Left hindlimb (tissue), 1 donor: ENCODE results near the gene AKAP7.
"Not testable (repeated sequence)": the region's sequence is repeated elsewhere in the genome, so short reads cannot be mapped to it uniquely, and the experiment has no call there.

Source experiments
- DNase-seq: peaks from one replicate; pipeline ENCODE4 v3.0.0-alpha.2; 2018

AKAP7 gene

DNA sequence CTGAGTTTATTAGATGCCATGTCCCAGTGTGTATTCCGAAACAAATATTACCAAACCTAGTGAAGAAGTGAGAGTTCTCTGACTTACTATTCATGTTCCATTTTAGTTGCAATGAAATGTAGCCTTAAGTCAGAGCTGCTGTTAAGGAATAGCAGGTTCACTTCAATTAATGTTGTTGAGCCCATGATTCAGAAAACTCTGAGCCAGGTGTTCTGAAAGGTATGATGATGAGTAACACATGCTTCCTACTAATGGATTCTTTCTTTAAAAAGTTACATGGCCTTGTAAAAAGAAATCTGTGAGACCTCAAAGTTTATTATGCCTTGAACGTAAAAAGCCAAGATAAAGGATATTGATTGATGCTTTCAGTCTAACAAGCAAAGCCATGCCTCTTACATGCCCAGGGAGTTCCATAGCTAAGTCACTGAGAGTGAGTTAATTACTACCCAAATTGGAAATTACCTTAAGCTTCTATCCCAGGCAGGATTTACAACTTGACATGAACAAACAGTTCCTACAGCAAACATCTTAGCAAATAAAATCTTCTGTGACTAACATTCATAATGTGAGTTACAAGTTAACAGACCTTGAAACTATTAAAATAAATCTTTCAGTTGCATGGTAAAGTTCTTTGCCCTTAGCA lies 122.9 kb downstream of the AKAP7 start:
- DNase-seq = no peak

DNA sequence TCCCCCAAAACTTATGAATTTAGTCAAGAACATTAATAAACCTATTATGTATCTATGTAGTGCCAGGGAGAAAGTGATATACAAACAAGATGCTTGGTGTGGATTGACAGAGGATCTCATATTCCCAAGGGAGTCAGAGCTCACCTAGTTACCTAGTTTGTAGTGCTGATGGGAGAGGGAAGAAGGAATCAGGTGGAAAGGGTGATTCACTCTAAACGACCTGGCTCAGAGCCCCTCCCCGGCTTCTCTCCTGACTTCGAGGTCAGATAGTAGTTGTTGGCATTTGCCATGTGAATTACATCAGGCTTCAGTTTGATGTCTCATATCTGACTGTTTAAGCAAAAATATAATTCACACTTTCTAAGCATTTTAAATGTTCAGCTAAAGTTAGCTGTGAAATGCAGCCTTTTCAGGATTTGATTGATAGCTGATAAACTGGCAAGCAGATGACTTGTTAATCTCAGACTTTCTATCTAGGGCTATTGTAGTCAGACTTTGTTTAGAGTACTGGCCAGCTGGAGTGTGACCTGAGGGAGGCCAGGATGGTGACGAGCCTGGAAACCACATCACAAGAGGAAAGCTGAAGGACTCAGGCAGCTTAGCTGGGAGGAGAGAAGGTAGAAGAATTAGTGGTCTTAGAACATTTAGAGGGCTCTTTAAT lies 123.7 kb downstream of the AKAP7 start:
- DNase-seq = no peak

DNA sequence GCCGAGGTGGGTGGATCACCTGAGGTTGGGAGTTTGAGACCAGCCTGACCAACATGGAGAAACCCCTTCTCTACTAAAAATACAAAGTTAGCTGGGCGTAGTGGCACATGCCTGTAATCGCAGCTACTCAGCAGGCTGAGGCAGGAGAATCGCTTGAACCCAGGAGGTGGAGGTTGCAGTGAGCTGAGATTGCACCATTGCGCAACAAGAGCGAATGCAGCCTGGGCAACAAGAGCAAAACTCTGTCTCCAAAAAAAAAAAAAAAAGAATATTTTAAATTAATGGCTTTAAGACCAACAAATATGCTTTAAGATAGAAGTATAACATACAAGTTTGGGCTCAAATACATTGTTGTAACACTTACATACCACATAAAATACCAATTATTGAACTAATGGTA lies 125.7 kb downstream of the AKAP7 start:
- not testable (repeated sequence) for DNase-seq

DNA sequence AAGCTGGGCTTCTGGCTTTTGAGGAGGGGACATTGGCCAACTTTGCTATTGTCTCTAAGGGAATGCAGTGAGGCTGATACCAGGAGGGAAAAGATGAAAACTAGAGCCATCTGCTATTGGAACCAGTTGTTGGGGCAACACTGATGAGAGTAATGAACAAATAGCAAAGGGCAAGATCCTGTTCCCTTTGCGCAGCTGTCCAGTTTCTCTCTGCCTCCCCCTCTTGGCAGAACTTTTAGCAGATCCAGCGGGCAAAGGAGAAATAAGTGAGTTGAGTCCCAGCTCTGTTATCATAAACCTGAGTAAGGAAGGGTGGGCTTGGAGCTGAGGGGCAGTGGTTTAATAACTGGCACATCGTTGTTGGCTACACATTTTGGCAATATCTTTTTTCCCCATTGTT lies 126.8 kb downstream of the AKAP7 start:
- no peak for DNase-seq

DNA sequence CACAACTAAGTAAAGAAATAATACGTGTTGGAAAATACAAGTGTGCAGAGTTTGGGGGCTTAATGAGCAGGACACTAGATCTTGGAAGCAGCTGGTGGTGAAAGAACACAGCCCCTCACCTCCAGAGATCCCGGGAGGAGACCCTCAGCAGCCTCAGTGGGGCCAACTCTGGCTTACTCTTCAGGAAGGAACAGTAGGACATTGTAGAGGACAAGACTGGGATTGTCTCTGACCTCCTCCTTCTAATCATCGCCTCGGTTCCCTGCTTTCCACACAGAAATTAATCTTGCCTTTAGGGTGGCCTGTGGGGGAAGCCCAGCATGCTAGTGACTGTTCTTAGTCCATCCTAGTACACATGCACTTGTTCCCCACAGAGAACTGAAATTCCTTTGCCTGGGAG lies 130.7 kb downstream of the AKAP7 start:
- DNase-seq = no peak

DNA sequence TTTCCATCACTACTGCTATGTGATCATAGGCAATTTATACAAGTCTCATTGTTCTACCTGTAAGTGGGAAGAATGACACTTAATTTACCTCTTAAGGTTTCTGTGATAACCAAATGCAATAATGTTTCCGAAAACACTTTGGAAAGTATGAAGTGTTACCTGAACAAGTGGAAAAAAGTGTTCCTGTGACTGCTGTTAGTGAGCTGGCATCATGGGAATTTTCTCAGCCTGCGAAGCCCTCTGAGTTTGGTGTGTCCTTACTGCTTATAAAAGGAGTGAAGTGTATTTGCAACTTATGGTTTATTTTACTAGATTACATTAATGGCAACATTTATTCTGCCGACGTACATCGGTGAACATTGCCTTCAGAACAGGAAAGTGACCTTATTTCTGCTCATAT lies 133.0 kb downstream of the AKAP7 start:
- no peak for DNase-seq

DNA sequence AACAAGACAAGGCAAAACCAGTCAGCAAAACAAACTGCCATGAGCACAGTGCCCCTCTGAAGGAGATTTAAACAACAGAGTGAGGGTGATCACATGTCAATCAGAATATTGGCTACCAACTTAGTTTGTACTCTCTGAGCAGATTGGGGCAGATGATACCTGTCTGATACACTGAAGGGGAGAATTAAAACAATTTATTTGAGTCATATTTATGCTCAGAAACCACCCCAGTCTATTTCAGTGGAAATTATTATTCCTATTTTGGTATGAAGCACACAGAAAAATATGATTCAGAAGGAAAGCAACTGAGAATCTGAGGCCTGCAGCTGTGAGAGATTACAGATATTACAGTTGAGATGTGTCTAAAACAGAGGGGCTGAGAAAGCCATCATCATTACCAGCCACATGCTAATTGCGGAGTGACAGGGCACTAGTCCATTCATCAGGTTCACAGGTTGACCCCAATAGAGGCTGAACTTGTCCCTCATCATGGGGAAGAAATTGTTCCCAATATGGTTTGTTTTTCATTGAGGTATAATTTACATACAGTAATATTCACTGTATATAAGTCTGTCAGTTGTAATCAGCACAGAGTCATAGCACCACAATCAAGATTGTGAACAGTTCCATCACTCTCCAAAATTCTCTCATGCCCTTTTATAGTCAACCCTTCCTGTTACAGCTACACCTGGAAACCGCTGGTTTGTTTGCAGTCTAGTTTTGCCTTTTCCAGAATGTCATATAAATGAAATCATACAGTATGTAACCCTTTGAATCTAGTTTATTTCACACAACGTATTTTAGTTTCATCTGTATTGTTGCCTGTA lies 134.5 kb downstream of the AKAP7 start:
- DNase-seq = no peak

DNA sequence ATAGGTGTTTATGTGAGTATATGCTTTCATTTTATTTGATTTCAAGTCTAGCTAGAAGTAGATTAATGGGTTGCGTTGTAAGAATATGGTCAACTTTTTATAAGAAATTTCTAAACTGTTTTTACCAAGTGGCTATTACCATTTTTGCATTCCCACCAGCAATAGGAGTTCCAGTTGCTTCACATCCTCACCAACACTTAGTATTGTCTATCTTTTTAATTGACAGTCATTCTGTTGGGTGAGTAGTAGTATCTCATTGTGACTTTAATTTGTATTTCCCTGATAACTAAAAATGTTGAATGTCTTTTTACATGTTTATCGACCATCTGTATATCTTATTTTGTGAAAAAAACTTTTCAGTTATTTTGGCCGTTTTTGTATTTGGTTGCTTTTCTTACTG lies 135.3 kb downstream of the AKAP7 start:
- no peak for DNase-seq

DNA sequence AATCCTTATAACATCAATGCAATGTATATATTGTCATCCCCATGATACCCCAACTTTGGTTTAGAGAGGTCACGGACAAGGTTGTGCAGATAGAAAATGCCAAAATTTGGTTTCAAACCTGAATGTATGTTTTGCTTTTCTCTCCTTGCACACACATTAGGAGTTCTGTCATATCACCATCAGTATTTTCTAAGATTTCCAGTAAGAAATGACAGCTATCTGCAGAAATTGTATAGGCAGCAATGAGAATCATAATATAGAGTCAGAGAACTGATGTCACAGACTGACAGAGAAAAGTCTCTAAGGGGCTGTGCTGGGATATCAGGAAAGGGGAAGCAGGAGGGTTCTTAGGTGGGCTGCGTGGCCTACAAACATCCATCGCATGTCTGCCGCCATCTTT lies 140.0 kb downstream of the AKAP7 start:
- DNase-seq = no peak

DNA sequence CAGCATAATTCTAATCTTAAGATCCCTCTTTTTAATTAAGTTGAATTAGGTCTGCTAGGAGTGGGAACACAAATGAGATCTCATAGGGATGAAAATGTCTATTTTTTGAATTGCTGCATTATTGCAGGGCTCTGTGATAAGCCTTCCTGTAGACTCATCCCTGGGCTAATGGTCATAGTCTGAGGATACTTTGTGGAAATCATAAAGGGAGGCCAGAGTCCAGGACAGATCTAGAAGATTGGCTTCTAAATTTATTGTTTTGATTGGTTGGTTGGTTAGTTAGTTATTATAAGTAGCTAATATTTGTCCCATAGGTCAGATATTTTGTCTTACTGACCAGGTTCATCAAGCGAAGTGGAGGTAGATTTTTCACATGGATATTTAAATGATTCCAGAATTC lies 142.3 kb downstream of the AKAP7 start:
- no peak for DNase-seq

DNA sequence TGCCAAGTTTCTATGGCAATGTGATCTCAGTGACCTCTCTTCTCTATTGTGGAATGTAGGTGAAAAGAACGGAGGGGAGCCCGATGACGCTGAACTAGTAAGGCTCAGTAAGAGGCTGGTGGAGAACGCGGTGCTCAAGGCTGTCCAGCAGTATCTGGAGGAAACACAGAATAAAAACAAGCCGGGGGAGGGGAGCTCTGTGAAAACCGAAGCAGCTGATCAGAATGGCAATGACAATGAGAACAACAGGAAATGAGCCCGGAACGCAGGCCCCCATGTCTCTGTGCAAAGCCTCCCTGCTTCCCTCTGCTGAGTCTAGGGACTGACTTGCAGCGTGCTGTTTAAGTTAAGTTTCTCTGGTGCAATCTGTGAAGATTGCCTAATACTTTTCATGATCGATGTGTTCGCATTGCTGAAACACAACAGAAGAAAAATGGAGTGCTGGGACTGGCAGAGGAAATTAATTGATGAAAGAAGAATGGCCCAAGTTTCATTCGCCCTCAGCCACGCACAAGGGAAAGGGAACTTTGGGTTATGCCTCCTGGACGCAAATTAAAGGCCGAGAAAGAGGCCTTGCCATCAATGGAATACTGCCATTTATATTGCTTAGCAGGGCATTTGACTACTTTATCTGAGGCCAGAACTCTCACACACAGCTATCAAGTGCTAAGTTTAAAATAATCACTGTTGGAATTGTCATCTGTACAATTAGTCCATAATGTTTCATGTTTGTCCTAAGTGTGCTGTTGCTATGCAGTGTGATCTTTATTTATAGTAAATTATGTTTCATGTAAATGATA lies 146.4 kb downstream of the AKAP7 start:
- no peak for DNase-seq

DNA sequence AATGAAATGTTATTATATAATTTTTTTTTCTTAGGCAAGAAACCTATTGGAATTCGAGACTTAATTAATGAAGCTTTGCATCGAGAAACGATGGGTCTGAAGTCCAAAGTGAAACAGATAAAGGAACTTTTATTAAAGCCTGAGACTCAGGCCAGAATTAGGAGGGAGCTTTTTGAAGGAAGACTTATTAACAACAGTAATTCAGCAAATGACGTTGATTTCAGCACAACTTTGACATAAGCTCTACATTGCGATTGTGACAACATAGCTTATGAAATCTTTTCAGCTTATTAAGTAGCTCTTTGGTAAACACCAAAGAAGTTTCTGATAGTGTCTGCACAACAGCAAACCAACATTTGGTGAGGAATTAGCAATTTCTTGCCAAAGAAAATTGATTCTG lies 147.1 kb downstream of the AKAP7 start:
- no peak for DNase-seq

DNA sequence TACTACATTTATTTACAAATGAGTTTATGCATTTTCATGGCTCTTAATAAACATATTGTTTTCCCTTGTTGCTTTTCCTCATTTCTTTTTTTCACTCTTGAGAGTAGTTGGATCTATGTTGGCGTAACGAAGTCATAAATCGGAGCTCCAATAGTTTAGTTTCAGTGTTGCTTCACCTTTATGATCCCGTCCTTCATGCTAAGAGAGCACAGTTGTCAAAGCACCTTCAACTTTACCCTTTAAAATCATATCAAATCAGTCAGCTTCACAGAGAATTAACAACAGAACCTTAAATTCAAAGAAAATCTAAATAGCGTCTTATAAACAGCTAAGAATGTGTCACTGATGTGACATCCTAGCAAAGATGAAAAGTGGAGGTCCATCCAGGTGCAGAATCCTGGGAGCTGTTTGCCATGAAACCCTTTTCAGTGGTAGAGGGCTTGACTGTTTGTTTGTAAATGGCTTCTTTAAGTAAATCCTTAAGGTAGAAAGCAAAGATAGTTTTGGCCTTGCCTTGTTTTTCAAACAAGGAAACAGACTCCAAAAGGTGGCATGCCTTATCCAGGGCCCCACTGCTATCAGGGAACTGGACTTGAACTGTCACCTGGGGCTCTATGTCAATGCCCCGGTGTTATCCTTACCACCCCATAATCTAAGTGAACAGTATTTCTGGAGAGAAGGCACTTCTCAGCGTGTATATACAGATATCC lies 148.4 kb downstream of the AKAP7 start:
- no peak for DNase-seq

DNA sequence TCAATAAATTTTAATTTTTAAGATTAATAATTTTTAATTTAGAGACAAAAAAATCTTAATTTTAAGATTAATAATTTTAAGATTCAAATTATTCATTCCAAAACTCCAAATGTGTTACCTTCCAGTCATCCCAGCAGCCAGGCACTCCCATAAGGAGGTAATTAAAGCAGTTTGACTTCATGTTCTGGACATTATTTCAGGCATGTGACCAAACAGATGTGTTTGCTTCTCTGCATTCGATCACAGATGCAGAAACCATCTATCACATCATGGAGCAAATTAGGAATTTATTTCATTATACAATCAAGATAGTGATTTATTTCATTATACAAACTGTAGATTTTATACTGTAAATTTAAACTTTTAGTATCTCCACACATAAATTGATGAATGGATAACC lies 150.3 kb downstream of the AKAP7 start:
- no peak for DNase-seq

DNA sequence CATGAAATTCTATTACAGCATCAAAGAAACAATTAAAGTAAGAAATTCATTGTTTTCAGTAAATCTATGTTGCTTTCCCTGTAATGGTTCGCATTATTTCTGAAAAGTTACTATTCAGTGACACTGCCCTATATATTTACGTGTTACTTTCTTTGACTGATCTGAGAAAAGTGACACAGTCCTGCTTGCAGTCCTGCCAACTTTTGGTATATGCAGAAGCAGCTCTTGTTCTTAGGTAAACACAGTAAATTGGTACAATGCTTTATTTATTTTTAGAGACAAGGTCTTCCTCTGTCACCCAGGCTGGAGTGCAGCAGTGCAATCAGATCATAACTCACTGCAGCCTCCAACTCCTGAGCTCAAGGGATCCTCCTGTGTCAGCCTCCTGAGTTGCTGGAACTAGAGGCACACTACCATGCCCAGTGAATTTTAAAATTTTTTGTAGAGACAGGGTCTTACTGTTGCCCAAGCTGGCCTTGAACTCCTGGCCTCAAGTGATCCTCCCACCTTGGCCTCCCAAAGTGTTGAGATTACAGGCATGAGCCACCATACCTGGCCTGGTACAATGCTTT lies 151.3 kb downstream of the AKAP7 start:
- DNase-seq = no peak

DNA sequence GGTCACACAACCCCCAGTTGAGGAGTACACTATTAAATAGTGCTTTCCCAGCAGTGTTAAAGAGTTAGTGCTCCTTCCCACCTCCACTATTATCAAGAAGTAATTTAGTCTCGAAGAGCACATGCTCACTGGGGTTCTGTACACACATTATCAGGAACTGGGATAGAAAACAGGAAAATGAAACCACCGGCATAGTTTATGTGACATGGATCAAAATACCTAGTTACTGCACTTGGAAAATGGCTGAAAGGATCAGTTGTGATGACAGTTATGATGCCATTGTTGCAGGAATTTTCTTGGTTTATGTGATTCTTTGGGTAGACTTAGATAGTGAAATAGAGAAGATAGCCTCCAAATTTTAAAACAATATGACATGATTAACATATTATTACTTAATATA lies 152.9 kb downstream of the AKAP7 start:
- no peak for DNase-seq

DNA sequence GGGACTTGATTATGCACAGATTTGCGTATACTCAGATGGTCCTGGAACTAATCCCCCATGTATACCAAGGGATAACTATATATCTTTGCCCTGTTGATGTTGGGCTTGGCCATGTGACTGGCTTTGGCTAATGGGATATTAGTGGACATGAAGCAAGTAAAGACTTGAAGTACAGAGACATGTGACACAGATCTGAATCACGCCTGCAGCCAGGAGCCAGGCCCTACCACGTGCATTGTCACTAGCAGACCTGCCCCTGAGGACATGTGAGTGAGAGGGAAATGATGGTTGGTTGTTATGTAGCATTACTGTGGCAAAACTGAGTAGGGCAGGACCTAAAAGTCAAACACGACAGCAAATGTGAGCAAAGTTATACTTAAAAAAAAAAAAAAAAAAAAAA lies 155.7 kb downstream of the AKAP7 start:
- no peak for DNase-seq

DNA sequence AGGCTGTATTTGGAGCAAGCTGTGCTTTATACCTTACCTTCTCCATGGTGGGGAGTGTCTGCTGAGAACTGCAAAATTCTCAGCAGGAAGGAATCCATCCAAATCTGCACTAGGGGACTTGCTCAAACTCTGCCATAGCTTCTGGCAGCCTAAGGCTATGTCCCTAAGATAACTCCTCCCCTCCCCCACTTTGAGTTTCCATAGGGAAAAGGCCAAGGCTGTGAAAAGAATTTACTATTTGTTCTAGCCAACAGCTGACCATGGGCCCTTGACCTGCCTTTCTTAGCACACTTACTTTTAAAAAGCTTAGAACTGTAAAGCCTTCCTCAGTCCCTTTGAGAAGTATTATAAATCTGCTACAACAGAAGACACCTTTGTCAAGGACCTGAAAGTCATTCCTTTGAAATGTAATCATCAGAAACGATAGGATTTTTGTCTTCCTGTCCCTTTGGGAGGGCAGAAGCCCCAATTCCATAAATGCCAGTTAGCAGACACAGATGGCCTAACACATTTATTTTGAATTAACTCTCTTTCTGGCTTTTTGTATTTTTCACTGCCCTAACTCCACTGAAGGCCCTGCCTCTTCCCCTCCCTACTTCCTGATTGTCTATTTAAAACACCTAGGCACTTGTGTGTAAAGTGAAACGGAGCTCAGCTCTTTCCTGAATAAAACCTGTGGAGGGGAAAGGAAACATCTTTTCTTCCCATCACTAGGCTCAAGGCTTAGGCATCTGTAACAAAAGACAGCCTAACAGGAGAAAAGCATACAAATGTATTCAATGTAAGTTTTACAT lies 157.1 kb downstream of the AKAP7 start:
- no peak for DNase-seq

DNA sequence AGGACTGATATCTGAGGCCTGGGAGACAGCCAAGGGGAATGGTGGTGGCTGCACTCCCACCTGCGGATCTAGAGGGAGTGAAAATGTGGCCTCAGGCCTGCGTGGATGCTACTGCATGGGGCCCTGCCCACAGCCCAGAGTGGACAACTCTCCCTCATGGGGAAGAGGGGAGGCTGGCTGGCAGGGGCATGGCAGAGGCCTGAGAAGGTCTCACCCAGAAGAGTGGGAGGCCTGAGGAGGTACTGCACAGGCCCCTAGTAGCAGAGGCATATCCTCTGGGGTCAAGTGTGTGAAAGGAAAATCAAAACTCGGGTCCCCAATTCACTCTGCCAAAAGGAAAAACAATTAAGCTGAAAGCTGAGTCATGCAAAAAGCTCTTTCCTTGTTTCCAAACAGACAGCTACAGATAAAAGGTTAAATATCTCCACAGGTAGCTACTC lies 158.2 kb downstream of the AKAP7 start:
- DNase-seq = no peak

DNA sequence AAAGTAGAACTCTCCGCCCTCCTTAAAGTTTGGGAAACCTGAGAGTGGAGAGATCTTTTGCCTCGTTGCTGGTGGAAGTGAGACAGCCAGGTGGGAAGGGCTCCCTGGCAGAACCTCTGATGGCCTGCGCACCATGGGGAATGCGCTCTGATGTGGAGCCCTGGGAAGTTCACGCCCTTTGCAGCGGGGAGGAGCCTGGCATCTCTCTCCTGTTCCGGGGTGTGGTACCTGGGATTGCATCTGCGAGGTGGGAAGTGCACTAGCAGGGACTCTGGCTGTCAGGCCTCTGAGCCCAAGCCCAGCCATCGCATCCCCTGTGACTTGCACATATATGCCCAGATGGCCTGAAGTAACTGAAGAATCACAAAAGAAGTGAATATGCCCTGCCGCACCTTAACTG lies 159.8 kb downstream of the AKAP7 start:
- no peak for DNase-seq

DNA sequence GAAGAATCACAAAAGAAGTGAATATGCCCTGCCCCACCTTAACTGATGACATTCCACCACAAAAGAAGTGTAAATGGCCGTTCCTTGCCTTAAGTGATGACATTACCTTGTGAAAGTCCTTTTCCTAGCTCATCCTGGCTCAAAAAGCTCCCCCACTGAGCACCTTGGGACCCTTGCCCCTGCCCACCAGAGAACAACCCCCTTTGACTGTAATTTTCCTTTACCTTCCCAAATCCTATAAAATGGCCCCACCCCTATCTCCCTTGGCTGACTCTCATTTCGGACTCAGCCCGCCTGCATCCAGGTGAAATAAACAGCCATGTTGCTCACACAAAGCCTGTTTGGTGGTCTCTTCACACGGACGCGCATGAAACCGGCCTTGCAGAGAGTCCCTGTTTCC lies 165.6 kb downstream of the AKAP7 start:
- not testable (repeated sequence) for DNase-seq
